Measurements from ENCODE around the gene LMO4. TPM values are rescaled to one million over a fixed set of nuclear protein-coding genes. Genes with fewer than 3 reads are reported as not detected.
A peak's percentile ranks its signal among the peaks of the same experiment; 100 is the strongest.

Gene LMO4
- total and polyA plus RNA-seq, 2 of the 13 experiments (the other 11 are each of a cell fraction or from before 2014, with no cell fraction given) = 19.3 to 49.9 TPM

GRCh38 chr1:87331365-87332241 lies 2.9 kb downstream of the LMO4 start (continued):
- TF ChIP-seq TBX3 (IDR thresholded peaks at IDR 0.05; ENCODE audit: borderline replicate concordance) = no peak
- no peak for TF ChIP-seq ELF4 (CRISPR knock-in tag; IDR thresholded peaks at IDR 0.05; ENCODE audit: borderline replicate concordance)
- TF ChIP-seq KLF12 (CRISPR knock-in tag; IDR thresholded peaks at IDR 0.05; ENCODE audit: borderline replicate concordance) = no peak
- TF ChIP-seq ZNF251 (CRISPR knock-in tag; IDR thresholded peaks at IDR 0.05) = 0 out of 2 replicates have a peak, but pooled peaks have one; percentile 79
- TF ChIP-seq NFIC (IDR thresholded peaks at IDR 0.05; ENCODE audit: low read length) = no peak
- peak; percentile 58 for TF ChIP-seq AGO1 (IDR thresholded peaks at IDR 0.05; ENCODE audit: low read depth, low read length, poor library complexity, severe bottlenecking)
- no peak for TF ChIP-seq SRSF1 (optimal IDR thresholded peaks at IDR 0.05; ENCODE audit: low read depth, low read length)
- TF ChIP-seq ERF (CRISPR knock-in tag; IDR thresholded peaks at IDR 0.05) = no peak
- TF ChIP-seq CENPX (CRISPR knock-in tag; IDR thresholded peaks at IDR 0.05) = no peak
- TF ChIP-seq KDM2A (CRISPR knock-in tag; IDR thresholded peaks at IDR 0.05; ENCODE audit: borderline replicate concordance, low read depth) = peak; percentile 45; the same call in 1 of the 2 replicates
- peak; percentile 59 for TF ChIP-seq FOXA3 (CRISPR knock-in tag; IDR thresholded peaks at IDR 0.05)
- 0 out of 2 replicates have a peak, but pooled peaks have one; percentile 11 for TF ChIP-seq FOXP4 (CRISPR knock-in tag; IDR thresholded peaks at IDR 0.05)
- TF ChIP-seq GLMP (CRISPR knock-in tag; IDR thresholded peaks at IDR 0.05; ENCODE audit: borderline replicate concordance) = no peak
- TF ChIP-seq ZBTB26 (CRISPR knock-in tag; IDR thresholded peaks at IDR 0.05; ENCODE audit: borderline replicate concordance) = no peak
- TF ChIP-seq DMTF1 (CRISPR knock-in tag; IDR thresholded peaks at IDR 0.05) = no peak
- TF ChIP-seq SALL2 (CRISPR knock-in tag; IDR thresholded peaks at IDR 0.05) = no peak
- no peak for TF ChIP-seq SNAI1 (CRISPR knock-in tag; IDR thresholded peaks at IDR 0.05; ENCODE audit: borderline replicate concordance)
- no peak for TF ChIP-seq ELF1 (CRISPR knock-in tag; IDR thresholded peaks at IDR 0.05)
- TF ChIP-seq ZBTB44 (CRISPR knock-in tag; IDR thresholded peaks at IDR 0.05) = no peak
- TF ChIP-seq PTBP1 (IDR thresholded peaks at IDR 0.05; ENCODE audit: low read depth, low read length, poor library complexity, severe bottlenecking) = no peak
